SU-DHL-6 (cell line): ENCODE results near the gene CDK11B.

Experiments
- H2AFZ ChIP-seq: fragments of 200-600 bp; sonication (generic); 2 replicates; pipeline ENCODE4 v1.6.1; 2014; ENCODE audit warnings: low read depth, mild to moderate bottlenecking, moderate library complexity, mixed read lengths, antibody characterized with exemption, low read length; ENCODE audit not compliant: severe bottlenecking
- H3F3A ChIP-seq: fragments of 200-600 bp; shearing (Covaris generic); 2 replicates; pipeline ENCODE4 v1.6.0; 2016; ENCODE audit warnings: antibody characterized with exemption, mild to moderate bottlenecking; ENCODE audit not compliant: insufficient read depth
- H3K27ac ChIP-seq: fragments of 200-600 bp; sonication (generic); 2 replicates; pipeline ENCODE4 v1.5.1; 2016; ENCODE audit warnings: low read depth, mild to moderate bottlenecking, low read length, moderate library complexity, mixed read lengths
- H3K27me3 ChIP-seq: fragments of 200-600 bp; sonication (generic), shearing (Covaris generic); 2 replicates; pipeline ENCODE4 v1.6.0; 2014; ENCODE audit warnings: mild to moderate bottlenecking, low read length
- H3K36me3 ChIP-seq: fragments of 200-600 bp; sonication (generic); 2 replicates; pipeline ENCODE4 v1.6.1; 2014; ENCODE audit warnings: mild to moderate bottlenecking, low read length, mixed read lengths
- H3K4me2 ChIP-seq: fragments of 300-600, 200-600 bp; shearing (Covaris generic), sonication (generic); 2 replicates; pipeline ENCODE4 v1.6.0; 2014; ENCODE audit warnings: low read length, low read depth, mild to moderate bottlenecking; ENCODE audit not compliant: poor library complexity, severe bottlenecking
- H3K4me3 ChIP-seq: fragments of 200-600 bp; sonication (generic); 2 replicates; pipeline ENCODE4 v1.5.1; 2014; ENCODE audit warnings: antibody characterized with exemption, low read length, mild to moderate bottlenecking, mixed read lengths; ENCODE audit not compliant: insufficient read depth, poor library complexity, severe bottlenecking
- H3K79me2 ChIP-seq: fragments of 200-600 bp; sonication (generic); 2 replicates; pipeline ENCODE4 v1.6.1; 2014; ENCODE audit warnings: mild to moderate bottlenecking, low read length, moderate library complexity; ENCODE audit not compliant: insufficient read depth
- H3K9ac ChIP-seq: fragments of 200-600 bp; sonication (generic); 2 replicates; pipeline ENCODE4 v1.7.0; 2014; ENCODE audit warnings: mild to moderate bottlenecking, low read length
- H3K9me2 ChIP-seq: fragments of 200-600 bp; sonication (generic); replicated peaks from 2 replicates; pipeline ENCODE4 v1.6.1; 2014; ENCODE audit warnings: low read length; ENCODE audit not compliant: insufficient read depth
- H3K9me3 ChIP-seq: fragments of 200-600 bp; sonication (generic); 2 replicates; pipeline ENCODE4 v1.6.1; 2014; ENCODE audit warnings: low read length, mixed read lengths; ENCODE audit not compliant: insufficient read depth
- H4K20me1 ChIP-seq: fragments of 200-600 bp; sonication (generic); 2 replicates; pipeline ENCODE4 v1.6.1; 2014; ENCODE audit warnings: low read depth, mild to moderate bottlenecking, antibody characterized with exemption, low read length, moderate library complexity, mixed read lengths
- CTCF ChIP-seq: fragments of 200-600 bp; sonication (generic); IDR thresholded peaks from one replicate; pipeline ENCODE4 v1.5.1; 2017; ENCODE audit warnings: antibody characterized with exemption, mild to moderate bottlenecking, low read length, moderate library complexity; ENCODE audit not compliant: insufficient read depth, poor library complexity, severe bottlenecking
- EZH2phosphoT487 ChIP-seq: fragments of 200-600 bp; sonication (generic), shearing (Covaris generic); conservative IDR thresholded peaks from 2 replicates; pipeline ENCODE4 v1.6.1; 2018; ENCODE audit warnings: mild to moderate bottlenecking, antibody characterized with exemption, low read length, moderate library complexity, mixed read lengths

The CDK11B gene

GRCh38 chr1:1625404-1625775 lies 33.4 kb downstream of the CDK11B start:
- H3K9me2 ChIP-seq, result no peaks in the 10 kb centered on the region
- TF ChIP-seq CTCF (no peak), EZH2phosphoT487 (no peak)

DNA sequence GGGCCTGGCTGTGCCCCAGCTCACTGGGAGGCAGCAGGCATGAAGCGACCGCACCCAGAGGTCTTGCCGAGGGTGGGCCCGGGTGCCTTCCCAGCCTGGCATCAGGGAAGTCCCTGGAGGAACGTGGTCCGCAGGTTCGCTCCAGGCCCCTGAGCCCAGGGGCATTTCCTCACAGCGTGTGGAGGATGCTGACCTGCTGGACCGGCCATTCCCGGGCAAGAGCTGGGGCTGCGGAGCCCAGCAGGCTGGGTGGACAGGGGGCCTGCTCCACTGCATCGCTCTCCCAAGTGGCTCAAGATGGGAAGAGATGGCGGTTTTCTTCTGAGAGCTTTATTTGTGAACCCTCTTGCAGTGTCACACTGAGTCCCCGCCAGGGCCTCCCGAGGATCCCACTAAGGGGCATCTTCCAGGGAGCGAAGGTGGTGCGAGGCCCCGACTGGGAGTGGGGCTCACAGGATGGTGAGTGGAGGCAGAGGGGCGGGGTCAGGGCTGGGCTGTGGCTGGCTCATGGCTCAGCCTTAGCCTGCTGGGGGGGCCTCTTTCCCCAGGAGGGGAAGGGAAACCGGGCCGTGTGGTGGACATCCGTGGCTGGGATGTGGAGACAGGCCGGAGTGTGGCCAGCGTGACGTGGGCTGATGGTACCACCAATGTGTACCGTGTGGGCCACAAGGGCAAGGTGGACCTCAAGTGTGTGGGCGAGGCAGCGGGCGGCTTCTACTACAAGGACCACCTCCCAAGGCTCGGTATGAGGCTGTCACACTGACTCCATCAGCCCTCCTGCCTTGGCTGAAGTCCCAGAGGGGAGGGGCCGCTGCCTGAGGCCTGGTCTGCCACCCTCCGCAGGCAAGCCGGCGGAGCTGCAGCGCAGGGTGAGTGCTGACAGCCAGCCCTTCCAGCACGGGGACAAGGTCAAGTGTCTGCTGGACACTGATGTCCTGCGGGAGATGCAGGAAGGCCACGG lies 34.1 kb downstream of the CDK11B start:
- Histone ChIP-seq H4K20me1 (no peaks in the 10 kb centered on the region), H3F3A (no peaks in the 10 kb centered on the region), H3K9me3 (no peaks in the 10 kb centered on the region), H3K36me3 (no peaks in the 10 kb centered on the region), H3K9ac (no peak overlapping the region), H3K79me2 (no peaks in the 10 kb centered on the region), H3K9me2 (no peaks in the 10 kb centered on the region), H2AFZ (no peak overlapping the region), H3K27me3 (no peaks in the 10 kb centered on the region), H3K27ac (no peak overlapping the region), H3K4me2 (no peak overlapping the region), H3K4me3 (no peak overlapping the region)
- TF ChIP-seq CTCF (no peak), EZH2phosphoT487 (no peak)

More at GRCh38 chr1:1625404-1625775, 33.4 kb downstream of the CDK11B start:
- Histone ChIP-seq H3K27me3 (no peaks in the 10 kb centered on the region), H3K4me2 (no peak overlapping the region), H3F3A (no peaks in the 10 kb centered on the region), H2AFZ (no peak overlapping the region), H3K79me2 (no peaks in the 10 kb centered on the region), H3K9ac (no peak overlapping the region), H3K4me3 (no peak overlapping the region), H3K27ac (no peak overlapping the region), H3K9me3 (no peaks in the 10 kb centered on the region), H4K20me1 (no peaks in the 10 kb centered on the region), H3K36me3 (no peaks in the 10 kb centered on the region)

GRCh38 chr1:1623631-1624442 lies 35.0 kb downstream of the CDK11B start:
- H3K27me3 ChIP-seq, result no peaks in the 10 kb centered on the region
- no peaks in the 10 kb centered on the region for H3K9me3 ChIP-seq
- no peak overlapping the region for H3K4me3 ChIP-seq
- H3K79me2 ChIP-seq, result no peaks in the 10 kb centered on the region
- no peaks in the 10 kb centered on the region for H4K20me1 ChIP-seq
- no peak for TF ChIP-seq EZH2phosphoT487
- no peak for TF ChIP-seq CTCF
- no peaks in the 10 kb centered on the region for H3K9me2 ChIP-seq
- H2AFZ ChIP-seq, result no peak overlapping the region
- no peaks in the 10 kb centered on the region for H3F3A ChIP-seq
- no peaks in the 10 kb centered on the region for H3K36me3 ChIP-seq
- no peak overlapping the region for H3K27ac ChIP-seq
- no peak overlapping the region for H3K4me2 ChIP-seq
- no peak overlapping the region for H3K9ac ChIP-seq
